Fibroblast of the aortic adventitia (primary cell): ENCODE data around the gene MFSD2B. TPM values are rescaled to one million over a fixed set of nuclear protein-coding genes. Genes with fewer than 3 reads are reported as not detected.

Experiments used
- DNase-seq: peaks from one replicate; pipeline ENCODE4 v3.0.0-alpha.2; 2010; ENCODE audit warnings: low read depth
- H3K4me3 ChIP-seq: 2 replicates; pipeline ENCODE4 v1.5.1; 2011; ENCODE audit warnings: low read depth, mild to moderate bottlenecking, control low read depth, low read length, moderate library complexity
- total RNA-seq: library from RNA; depleted of rRNA; stranded (reverse); fragments of >200 nt; gene quantifications from 2 replicates; pipeline ENCODE4 v1.2.3, GENCODE V29; 2012; ENCODE audit warnings: low replicate concordance
- TF ChIP-seq, protein P1 (sequence below): IDR thresholded peaks from 2 replicates; pipeline ENCODE4 v1.5.1; 2011; ENCODE audit warnings: mild to moderate bottlenecking, low read length, control low read depth, inconsistent platforms; ENCODE audit not compliant: insufficient read depth

The MFSD2B gene
- total RNA-seq, 1 donor: not detected

DNA sequence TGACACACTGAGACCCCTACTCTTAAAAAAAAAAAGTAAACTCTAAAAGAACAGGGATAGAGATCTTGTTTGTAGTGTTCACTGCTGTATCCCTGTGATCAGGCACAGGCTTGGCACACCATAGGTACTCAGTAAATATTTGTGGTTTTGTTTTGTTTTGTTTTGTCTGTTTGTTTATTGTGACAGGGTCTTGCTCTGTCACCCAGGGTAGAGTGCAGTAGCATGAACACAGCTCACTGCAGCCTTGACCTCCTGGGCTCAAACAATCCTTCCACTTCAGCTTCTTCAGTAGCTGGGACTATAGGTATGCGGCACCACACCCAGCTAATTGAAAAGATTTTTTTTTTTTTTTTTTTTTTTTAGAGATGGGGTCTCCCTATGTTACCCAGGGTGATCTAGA is 43.1 kb downstream of the MFSD2B start:
- TF ChIP-seq, protein P1, sequence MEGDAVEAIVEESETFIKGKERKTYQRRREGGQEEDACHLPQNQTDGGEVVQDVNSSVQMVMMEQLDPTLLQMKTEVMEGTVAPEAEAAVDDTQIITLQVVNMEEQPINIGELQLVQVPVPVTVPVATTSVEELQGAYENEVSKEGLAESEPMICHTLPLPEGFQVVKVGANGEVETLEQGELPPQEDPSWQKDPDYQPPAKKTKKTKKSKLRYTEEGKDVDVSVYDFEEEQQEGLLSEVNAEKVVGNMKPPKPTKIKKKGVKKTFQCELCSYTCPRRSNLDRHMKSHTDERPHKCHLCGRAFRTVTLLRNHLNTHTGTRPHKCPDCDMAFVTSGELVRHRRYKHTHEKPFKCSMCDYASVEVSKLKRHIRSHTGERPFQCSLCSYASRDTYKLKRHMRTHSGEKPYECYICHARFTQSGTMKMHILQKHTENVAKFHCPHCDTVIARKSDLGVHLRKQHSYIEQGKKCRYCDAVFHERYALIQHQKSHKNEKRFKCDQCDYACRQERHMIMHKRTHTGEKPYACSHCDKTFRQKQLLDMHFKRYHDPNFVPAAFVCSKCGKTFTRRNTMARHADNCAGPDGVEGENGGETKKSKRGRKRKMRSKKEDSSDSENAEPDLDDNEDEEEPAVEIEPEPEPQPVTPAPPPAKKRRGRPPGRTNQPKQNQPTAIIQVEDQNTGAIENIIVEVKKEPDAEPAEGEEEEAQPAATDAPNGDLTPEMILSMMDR: no peak
- H3K4me3 ChIP-seq: no peak overlapping the region
- no peak for DNase-seq

DNA sequence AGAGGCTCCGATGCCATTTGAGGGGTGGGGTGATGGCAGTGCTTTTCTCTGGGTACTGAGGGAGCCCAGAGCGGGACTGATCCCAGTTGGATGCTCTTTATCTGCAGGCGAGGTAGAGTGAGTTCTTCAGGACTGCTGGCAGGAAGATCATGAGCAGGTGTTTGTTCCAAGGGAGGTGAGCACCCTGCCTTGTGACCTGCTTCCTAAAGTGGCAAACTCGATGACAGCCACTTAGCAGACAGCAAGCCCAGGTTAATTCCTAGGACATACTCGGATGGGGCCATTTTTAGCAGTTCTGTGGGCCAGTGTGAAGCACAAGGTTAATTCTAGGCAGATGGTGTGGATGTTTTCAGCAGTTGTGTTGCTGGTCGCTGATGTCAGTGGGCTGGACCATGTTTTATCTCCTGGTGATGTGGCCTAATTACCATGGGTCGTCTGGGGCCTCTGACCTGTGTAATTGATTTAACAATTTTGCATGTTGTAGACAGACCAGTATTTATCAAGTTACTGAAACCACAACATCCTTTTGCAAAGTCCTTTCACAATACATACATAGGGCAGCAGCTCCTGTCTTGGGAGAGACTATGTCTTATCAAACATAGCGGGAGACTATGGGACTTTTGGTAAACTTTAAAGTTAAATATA is 44.6 kb downstream of the MFSD2B start:
- TF ChIP-seq, protein P1: no peak
- no peak overlapping the region for H3K4me3 ChIP-seq
- DNase-seq: no peak

DNA sequence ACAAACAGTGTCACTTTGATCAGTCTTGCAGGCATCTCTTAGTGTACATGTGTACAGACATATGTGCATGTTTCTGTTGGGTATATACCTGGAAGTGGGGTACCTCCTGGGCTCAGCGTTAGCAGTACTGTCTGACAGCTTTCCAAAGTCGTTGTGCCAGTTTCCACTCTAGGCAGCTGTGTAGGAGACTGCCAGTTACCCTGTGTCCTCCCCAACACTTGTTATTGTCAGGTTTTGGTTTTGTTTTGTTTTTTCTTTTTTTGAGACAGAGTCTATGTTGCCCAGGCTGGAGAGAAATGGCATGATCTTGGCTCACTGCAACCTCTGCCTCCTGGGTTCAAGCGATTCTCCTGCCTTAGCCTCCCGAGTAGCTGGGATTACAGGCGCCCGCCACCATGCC is 45.9 kb downstream of the MFSD2B start:
- no peak for DNase-seq
- TF ChIP-seq, protein P1: no peak
- no peak overlapping the region for H3K4me3 ChIP-seq

DNA sequence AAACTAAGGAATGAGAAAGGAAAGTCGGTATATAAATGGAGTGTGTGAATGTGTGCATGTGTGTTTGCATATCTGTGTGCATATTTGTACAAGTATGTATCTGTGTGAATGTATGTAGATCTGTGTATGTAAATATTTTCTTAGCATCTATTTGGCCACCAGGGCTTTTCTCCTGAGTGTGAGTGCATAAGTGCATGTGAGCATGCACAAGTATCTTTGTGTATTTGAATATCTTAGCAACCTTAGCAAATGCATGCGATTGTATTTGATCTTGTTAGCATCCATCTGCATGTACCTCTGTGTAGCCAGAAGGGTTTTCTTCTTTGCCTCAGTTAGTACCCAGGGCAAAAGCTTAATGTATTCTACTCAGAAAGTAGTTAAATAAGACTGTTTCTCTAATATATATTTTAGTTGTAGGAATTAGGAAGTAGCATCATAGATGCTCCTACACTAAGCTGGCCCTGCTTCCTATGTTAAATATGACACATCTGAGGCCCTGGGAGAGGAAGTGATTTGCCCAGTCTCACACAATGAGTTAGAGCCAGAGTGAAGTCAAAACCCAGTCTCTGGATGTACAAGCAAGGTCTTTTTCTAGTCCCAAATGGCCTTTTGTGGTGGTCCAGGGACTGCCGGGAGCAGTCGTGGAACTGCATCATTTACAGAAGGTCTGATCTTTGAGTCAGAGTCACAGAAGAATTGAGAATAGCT is 48.8 kb downstream of the MFSD2B start:
- TF ChIP-seq, protein P1: no peak
- DNase-seq: no peak
- no peak overlapping the region for H3K4me3 ChIP-seq

- no peak overlapping the region for H3K4me3 ChIP-seq
- DNase-seq: no peak
- TF ChIP-seq, protein P1: no peak
Measured at GRCh38 chr2:24065341-24065740, 55.5 kb downstream of the MFSD2B start.

DNA sequence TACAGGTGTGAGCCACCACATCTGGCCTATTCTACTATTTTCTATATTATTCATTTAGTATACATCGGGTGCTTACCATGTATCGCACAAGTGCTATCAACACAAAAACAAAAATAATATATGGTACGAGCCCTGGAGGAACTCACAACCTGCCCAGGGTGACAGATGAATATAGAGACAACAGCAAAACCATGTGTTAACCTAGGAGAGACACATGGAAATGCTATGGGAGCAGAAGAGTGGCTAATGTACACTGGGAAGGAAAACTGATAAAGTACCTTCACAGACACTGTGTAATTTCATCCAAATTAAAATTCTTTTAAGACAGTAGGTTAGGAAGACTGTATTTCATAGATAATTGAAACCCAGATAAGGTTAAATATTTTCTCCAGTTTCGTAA is 62.4 kb downstream of the MFSD2B start:
- TF ChIP-seq, protein P1: no peak
- DNase-seq: no peak
- no peak overlapping the region for H3K4me3 ChIP-seq
